ENCODE data around the gene TMEM170B.

TMEM170B gene

GRCh38 chr6:11586117-11586516 lies 48.6 kb downstream of the TMEM170B start:
- DNase-seq (no peak), ATAC-seq (no peak)

- DNase-seq (no peak), ATAC-seq (no peak)
Observed at GRCh38 chr6:11586536-11586935, 49.0 kb downstream of the TMEM170B start.

DNA sequence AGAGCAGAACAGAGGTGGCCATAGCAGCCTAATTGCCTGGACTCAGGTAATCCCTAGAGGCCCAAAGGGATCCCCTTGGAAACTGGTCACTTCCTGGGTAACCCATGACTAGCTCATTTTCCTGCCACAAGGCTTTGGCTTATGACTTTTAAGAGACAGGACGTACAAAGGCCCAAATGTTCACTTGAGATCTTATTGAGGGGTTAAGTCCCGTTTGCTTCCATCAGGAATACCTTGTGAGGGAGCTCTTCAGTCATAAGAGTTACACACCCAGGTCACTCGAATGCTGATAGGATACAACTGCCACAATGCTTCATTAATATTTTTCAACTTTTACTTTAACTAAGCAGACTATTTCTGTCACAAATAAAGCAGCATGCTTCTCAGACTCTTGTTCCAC lies 51.7 kb downstream of the TMEM170B start:
- DNase-seq (no peak), ATAC-seq (no peak)

- no peak for ATAC-seq
Observed at GRCh38 chr6:11592294-11592906, 54.9 kb downstream of the TMEM170B start.

GRCh38 chr6:11593096-11593495 lies 55.5 kb downstream of the TMEM170B start:
- no peak for DNase-seq
- ATAC-seq: no peak

More at GRCh38 chr6:11592294-11592906, 54.9 kb downstream of the TMEM170B start:
- no peak for DNase-seq

- no peak for DNase-seq
- ATAC-seq: no peak
Observed at GRCh38 chr6:11595903-11596302, 58.4 kb downstream of the TMEM170B start.

- DNase-seq (no peak), ATAC-seq (no peak)
Observed at GRCh38 chr6:11596640-11597237, 59.2 kb downstream of the TMEM170B start.

DNA sequence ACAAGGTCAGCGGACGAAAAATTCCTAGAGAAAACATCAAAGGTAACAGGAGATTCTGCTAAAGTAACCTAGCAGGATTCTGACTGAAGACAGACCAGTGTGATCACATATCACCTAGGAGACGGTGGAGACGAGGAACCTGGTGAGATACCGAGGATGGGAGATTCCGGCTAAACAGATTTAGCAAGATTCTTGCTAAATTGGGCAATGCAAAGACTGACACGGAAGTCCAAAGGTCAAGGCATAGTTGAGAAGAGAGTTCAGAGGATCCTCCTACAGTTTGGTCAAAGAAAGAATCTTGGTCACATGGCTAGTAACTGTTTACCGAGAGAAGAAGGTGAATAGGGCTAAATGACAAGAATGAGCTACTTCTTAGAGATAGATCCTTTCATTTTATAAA lies 61.1 kb downstream of the TMEM170B start:
- no peak for DNase-seq
- no peak for ATAC-seq

- no peak for DNase-seq
- no peak for ATAC-seq
Observed at GRCh38 chr6:11600251-11600650, 62.7 kb downstream of the TMEM170B start.

- ATAC-seq (no peak), DNase-seq (no peak)
Observed at GRCh38 chr6:11601776-11602605, 64.4 kb downstream of the TMEM170B start.

- ATAC-seq (no peak), DNase-seq (no peak)
Observed at GRCh38 chr6:11604215-11604614, 66.7 kb downstream of the TMEM170B start.

- ATAC-seq: no peak
- DNase-seq: no peak
Observed at GRCh38 chr6:11604836-11605506, 67.4 kb downstream of the TMEM170B start.

DNA sequence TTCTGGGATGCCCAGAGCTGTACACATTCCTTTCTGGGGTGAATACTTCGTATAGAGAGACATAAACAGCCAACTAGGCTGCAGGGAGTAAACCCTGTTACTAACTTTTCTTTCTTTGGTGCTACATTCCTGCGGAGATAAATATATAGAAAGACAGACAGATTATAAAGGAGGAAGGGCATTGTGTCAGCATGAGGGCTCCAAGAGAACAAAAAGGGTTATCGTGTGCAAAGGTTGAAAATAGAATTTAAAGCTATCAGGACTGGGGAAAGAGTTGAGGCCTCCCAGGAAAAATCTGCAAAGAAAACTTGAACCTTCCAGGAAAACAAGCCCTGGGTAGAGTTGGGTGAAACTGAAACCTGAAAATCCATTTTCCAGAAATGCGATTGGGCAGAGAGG lies 68.0 kb downstream of the TMEM170B start:
- DNase-seq (no peak), ATAC-seq (no peak)

- no peak for ATAC-seq
Observed at GRCh38 chr6:11606332-11606731, 68.8 kb downstream of the TMEM170B start.

DNA sequence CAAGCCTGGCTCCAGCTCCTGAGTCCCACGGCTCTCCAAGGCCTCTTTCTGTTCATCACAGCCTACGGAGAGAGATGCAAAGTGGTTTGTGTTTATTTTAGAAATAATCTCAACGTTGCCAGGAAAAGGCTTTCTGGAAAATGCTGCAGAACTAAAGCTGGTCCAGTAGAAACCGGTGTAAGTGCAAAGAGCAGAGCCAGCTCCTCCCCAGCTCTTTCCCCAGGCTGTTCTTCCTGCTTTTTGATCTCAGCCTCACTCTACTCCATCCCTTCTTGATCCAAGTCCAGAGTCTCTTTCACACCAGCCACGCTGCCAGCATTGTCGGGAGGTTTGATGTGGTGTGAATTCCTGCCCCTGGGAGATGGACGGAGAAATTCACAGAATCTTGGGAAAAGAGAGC lies 69.8 kb downstream of the TMEM170B start:
- no peak for DNase-seq
- ATAC-seq: no peak

More at GRCh38 chr6:11606332-11606731, 68.8 kb downstream of the TMEM170B start:
- no peak for DNase-seq

DNA sequence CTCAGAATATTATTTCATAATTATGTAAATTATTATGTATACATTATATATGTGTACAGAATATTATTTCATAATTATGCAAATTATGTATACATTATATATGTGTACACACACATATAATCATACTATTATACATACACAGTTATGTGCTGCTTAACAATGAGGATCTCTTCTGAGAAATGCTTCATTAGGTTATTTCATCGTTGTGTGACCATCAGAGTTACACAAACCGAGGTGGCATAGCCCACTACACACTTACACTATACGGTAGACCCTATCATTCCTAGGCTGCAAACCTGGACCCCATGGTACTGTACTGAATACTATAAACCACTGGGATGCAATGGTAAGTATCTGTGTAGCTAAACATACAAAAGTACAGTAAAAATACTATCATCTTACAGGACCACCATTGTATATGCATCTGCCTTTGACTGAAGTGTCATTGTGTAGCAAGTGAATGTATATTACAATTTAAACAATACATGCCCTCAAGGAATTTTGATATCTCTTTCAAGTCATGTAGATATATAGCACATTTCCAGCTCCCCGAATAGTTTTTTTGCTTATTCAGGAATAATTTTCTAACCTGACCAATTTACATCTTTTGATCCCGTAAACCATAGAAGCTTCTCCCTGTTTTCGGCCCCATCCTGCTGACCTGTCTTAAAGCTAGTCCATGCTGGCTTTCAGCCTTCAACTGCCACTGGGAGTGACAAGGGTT lies 71.2 kb downstream of the TMEM170B start:
- ATAC-seq (no peak), DNase-seq (no peak)

DNA sequence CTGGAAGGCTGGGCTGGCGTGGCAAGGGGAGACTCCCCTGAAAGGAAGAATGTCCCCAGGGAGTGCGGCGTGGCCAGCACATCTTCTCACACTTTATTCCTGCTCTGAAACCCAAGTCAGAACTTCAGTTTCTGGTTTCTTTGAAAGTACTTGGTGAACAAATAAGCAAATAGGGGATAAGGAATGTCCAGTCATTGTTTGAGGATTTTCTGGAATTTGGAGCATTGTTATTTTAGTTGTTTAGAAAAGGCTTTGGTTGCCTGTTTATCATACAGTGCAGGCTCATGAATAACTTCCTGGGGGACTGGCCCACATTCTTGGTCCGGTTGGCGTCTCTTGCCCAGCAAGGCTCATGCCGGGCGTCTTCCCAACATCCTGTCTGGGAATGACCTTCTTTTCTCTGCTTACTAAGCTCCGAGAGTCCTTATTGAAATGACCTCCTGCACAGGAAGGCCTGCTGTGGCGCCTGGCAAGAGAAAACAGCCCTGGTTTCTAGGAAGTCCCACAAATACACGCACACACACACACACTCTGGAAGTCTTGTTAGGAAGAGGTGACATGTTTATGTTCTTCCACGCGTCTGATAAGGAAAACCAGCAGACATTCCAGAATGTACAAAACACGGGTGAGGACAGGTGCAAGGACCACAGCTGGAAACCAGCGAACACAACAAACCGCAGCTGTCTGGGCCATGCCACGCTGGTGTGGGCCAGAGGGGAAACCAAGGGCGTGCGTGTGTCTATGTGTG lies 71.9 kb downstream of the TMEM170B start:
- DNase-seq: no peak
- no peak for ATAC-seq

DNA sequence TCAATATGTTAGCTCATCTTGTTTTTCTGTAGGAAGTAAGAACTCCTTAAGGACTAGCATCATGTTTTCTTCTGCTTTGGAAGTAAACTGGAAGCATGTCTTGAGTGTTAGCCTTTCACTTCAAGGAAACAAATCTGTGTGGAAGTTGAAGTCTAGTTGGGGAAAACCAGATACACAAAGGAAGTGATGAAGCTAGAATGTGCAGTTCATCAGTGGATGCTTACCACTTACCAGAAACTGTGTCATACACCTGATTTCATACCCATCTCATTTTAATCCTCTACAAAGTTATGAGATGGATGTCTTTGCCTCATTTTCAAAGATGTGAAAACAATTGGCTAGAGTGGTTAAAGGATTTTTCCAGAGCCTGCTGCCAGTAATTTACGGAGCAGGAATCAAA lies 75.8 kb downstream of the TMEM170B start:
- ATAC-seq (no peak), DNase-seq (no peak)

- DNase-seq: no peak
Observed at GRCh38 chr6:11613858-11614257, 76.3 kb downstream of the TMEM170B start.

DNA sequence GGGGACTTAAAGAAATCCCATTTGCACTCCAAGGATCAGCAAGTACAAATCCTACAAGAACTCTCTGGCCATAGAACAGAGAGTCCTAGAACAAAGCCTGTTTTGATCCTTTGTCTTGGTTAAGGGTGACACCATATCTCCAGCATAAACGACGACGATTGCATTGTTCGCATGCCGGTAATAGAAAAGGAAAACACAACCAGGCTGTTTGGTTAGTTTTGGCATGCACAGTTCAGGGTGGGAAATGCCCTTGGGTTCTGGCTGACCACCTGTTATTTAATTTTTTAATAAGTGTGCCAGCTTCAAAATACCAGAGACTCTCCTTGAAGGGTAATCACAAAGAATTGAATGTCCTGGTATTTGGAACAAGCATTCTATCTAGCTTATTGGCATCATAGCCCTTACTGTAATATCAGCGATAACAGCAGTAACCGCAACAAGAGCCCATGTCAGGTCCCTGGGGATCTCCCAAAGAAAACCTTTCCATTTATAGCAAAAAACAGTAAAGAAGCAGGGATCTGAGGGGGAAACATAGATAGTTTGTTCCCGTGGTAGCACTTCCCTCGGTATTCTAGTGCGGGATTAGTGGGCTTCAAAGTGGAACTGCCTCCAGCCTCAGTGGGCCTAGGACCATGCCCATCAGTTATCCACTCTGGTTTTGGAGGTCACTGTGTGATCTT lies 77.1 kb downstream of the TMEM170B start:
- no peak for DNase-seq
- no peak for ATAC-seq

More at GRCh38 chr6:11613858-11614257, 76.3 kb downstream of the TMEM170B start:
- no peak for ATAC-seq

DNA sequence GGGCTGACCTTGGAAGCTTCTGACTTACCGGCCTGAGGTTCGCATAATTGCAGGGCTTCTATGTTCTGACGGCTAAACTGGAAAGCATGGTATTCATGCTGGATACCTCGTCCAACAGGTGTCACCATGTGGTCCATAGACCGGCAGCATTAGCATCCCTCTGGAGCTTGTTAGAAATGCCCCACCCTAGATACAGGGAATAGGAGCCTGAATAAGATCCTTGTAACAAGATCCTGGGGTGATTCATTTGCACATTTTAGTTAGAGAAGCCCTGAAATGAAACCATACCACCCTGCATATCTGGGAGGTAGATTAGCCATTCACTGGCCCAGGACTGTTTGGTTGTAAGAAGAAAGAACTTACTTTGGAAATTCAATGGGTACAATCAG lies 77.7 kb downstream of the TMEM170B start:
- DNase-seq (no peak), ATAC-seq (no peak)

Measured in stimulated activated naive CD8-positive, alpha-beta T cell treated with anti-CD3 and anti-CD28 coated beads, Interleukin-15, Interleukin-2, amounts not matched to agents 100 U/mL and 50 U/mL, for 24 hours (primary cell).